ENCODE measurements around the gene ILKAP.

Gene ILKAP

DNA sequence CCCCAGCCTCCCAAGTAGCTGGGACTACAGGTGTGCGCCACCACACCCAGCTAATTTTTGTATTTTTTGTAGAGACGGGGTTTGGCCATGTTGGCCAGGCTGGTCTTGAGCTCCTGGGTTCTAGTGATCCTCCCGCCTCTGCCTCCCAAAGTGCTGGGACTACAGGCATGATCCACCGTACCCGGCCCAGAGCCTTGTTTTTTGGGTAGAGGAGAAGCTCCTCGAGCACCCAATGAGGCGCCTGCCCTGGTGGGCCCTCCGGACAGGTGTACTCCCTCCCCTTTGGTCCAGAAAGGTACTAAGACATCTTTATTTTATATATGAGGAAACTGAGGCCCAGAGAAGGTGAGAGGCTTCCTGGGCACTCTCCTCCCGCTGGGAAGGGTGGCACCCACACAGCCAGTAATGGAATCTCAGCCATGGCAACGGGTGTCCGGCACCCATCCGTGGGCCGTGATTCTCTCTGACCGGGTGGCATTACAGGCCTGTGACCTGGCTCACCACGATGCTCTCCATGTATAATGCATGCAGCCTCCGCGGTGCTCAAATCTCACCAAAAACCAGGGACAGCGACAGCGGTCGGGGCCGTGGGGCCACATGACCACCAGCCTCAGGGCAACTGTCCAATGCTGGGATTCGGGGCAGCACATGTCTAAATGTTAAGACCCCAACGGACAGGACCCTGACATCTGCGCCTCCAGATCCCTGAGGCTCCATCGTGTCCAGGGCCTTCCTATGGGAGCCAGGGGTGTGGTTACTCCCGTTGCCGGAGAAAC, 81.8 kb downstream of the ILKAP start:
- H3K9me3 ChIP-seq (ENCODE audit: control insufficient read depth in 2 of 2, low read length in 2 of 2): no peaks in the 10 kb centered on the region
- H3K27ac ChIP-seq (ENCODE audit: low read depth in 2 of 2, low read length in 2 of 2): no peak overlapping the region
- peaks cover 0 to 9% of the 10 kb centered on the region in 2 donors for H3K27me3 ChIP-seq (ENCODE audit: control insufficient read depth in 2 of 2, insufficient read depth in 2 of 2, low read length in 2 of 2)
- no peaks in the 10 kb centered on the region for H3K36me3 ChIP-seq (ENCODE audit: control insufficient read depth in 2 of 2, insufficient read depth in 2 of 2, low read length in 2 of 2)
- H3K4me3 ChIP-seq (ENCODE audit: low read length in 2 of 2): no peak overlapping the region
- H3K4me1 ChIP-seq (ENCODE audit: control insufficient read depth in 2 of 2, insufficient read depth in 2 of 2, low read length in 2 of 2): no peaks in the 10 kb centered on the region
- no peak overlapping the region for H3K9ac ChIP-seq (ENCODE audit: low read depth in 1 of 2, low read length in 2 of 2)

DNA sequence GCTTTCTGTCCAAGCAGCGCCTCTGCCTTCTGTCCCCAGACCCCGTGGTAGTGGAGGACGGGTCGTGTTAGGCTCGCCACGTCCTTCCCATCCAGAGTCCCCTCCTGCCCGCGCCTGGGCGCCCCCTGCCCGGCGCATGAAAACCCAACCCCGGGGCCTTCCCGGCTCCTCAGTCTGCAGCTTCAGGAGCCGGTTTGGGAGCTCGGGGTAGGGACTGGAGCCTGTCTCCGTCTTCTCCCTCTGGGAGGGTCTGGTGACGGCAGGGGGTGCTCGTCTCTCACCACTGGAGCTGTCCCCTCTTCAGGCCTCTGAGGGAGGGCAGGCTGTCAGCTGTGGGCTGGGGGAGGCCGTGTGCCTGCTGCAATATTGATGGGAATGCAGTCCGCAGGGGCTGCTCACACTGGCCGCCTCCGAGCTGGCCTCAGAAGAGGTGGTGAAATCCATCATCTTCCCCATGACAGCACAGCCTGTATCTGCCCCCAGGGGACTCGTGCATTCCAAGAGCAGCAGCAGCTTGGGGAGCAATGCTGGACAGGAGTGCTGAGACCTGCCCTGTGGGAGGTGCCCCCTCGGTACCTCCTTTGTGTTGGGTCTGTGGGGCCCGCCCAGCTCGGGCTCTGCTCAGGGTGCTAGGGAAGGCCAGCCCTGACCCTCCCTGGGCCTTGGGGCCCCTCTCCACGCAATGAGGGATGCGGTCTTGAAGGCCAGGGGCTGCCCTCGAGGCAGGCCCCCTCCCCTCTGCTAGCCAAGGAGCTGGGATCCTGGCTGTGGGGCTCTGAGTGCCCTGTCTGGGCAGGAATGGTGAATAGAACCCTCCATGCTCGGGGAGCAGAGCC, 82.8 kb downstream of the ILKAP start:
- no peaks in the 10 kb centered on the region for H3K9me3 ChIP-seq (ENCODE audit: control insufficient read depth in 2 of 2, low read length in 2 of 2)
- peaks cover 0 to 9% of the 10 kb centered on the region in 2 donors for H3K27me3 ChIP-seq (ENCODE audit: control insufficient read depth in 2 of 2, insufficient read depth in 2 of 2, low read length in 2 of 2)
- H3K36me3 ChIP-seq (ENCODE audit: control insufficient read depth in 2 of 2, insufficient read depth in 2 of 2, low read length in 2 of 2): no peaks in the 10 kb centered on the region
- no peak overlapping the region for H3K4me3 ChIP-seq (ENCODE audit: low read length in 2 of 2)
- no peak overlapping the region for H3K9ac ChIP-seq (ENCODE audit: low read depth in 1 of 2, low read length in 2 of 2)
- H3K27ac ChIP-seq (ENCODE audit: low read depth in 2 of 2, low read length in 2 of 2): no peak overlapping the region
- H3K4me1 ChIP-seq (ENCODE audit: control insufficient read depth in 2 of 2, insufficient read depth in 2 of 2, low read length in 2 of 2): no peaks in the 10 kb centered on the region
